T1000 (cell line): Measurements from ENCODE around the gene TBC1D26.
"Not testable (repeated sequence)": the region's sequence is repeated elsewhere in the genome, so short reads cannot be mapped to it uniquely, and the experiment has no call there.

Experiments used
- DNase-seq: peaks from one replicate; lab custom pipeline; 2025; ENCODE audit warnings: mixed read lengths; lab: John Stamatoyannopoulos, UW

TBC1D26 gene

DNA sequence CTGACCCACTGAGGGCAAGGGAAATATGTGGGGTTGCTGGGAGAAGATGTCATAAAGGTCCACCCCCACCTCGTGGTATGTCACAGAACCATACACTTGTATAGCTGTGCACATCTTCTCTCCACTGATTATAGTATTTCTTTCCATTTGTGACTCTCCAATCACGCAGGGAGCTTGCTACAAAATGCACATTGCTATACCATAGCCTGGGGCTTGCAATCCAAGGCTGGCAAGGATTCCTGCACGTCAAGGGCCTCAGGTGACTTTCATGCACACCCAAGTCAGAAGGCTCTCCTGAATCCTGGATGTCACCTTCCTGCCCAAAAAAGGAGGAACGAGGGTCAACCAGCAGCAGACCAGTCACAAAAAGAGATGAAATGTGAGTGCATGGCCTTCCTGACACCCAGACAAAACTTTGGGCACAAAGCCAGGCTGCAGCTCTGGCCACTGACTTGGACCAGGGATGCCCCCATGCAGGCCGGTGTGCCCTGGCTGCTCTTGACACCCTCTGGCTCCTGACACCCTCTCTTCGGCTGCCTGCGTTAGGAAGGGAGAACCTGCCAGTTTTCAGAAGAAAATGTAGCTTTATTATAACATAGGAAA lies 12.1 kb downstream of the TBC1D26 start:
- DNase-seq, result no peak

DNA sequence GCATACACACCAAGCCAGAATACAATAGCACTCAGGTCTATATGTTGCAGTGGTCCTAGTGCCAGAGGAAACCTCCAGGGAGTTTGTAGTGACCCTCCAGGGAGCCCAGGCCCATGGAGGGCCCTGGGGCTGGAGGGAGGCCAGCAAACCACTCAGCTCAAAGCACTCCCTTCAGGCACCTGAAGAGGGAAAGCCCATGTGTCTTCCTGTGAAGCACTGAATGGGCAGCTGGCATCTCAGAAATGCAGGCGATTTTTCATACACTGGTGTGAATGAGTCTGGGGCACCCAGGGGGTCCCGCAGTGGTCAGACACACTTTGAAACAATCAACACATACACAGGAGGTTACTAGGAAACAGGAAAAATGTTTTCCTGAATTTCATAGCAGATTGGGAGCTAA lies 12.8 kb downstream of the TBC1D26 start:
- DNase-seq, result no peak

DNA sequence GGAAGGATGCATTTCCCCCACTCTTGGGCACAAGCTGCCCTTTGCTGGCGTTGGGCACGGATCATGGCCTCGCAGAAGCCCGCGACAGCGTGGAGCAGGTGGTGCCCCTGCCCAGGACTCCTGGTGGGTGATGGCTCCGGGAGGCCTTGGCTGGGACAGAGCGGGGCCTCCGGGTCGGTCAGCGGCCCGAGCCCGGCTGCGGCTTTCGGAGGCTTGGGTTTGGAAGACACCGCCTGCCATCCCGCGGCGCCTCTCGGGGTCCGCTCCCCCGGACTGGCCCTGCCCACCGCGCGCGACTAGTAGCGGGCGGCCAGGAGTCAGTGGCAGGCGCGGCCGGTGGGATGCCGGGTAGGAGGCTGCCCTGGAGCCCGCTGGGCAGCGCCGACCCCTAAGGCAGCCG lies 17.3 kb downstream of the TBC1D26 start:
- not testable (repeated sequence) for DNase-seq

DNA sequence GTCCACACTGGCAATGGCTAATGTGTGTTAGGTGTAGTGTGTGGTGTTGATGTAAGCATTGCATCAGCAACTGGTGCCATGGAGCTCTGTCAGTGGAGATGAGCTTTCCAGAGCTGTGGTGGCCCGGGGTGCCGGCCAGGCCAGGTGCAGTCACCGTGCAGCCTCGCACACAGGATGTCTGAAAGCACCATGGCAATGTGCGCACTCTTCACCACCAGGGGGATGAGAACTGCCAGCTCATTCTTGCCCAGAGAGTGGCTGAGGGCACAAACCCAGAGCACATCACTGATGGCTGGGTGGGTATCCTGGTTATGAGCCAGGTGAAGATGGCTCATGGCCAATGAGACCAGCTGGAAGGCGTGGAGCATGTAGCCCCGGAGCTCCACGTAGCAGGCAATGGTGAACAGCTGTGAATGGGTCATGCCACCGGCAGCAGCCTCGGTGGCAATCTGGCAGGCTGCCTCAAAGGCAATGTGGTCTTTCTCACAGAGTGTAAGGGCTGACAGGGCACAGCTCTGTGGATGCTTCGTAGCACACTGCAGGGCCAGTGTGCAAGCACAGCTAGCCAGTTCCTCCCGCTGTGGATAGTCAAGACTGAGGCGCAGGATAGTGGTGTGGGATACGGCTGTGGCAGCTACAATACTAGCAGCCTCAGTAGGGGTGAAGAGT lies 36.9 kb downstream of the TBC1D26 start:
- DNase-seq, result not testable (repeated sequence)

DNA sequence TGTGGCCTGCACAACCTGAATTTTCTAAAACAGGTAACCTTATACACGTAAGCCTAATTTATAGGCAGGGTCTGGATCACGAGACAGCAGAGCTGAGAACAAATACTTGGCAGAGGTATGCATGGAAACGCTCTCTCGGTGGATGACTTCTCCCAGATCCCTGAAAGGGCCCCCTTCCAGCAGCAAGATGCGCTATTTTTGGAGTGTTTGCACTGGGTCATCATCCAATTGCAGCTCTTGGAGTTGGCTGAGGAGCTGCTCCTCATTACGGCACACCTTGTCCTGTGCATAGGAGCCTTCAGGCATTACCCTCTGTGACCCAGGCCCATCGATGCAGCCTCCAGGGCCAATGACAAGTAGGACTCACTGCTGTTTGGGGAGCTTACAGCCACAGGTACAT lies 38.6 kb downstream of the TBC1D26 start:
- DNase-seq, result not testable (repeated sequence)

DNA sequence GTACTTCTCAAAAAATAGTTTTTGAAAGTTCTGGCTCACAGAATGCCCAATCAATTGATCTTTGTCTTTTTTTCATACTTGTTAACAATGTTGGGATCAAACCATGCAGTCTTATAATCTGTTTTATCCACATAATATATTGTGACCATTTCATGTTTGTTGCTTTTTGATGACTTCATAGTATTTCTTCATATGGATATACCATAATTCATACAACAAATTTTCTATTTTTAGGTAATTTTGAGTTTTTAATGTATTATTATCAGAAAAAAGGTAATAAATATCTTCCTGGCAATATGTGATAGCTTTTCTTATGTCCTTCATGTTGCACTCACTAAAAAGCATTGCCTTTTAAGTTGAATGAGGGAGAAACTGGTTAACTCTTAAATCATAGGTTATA lies 44.8 kb downstream of the TBC1D26 start:
- no peak for DNase-seq

DNA sequence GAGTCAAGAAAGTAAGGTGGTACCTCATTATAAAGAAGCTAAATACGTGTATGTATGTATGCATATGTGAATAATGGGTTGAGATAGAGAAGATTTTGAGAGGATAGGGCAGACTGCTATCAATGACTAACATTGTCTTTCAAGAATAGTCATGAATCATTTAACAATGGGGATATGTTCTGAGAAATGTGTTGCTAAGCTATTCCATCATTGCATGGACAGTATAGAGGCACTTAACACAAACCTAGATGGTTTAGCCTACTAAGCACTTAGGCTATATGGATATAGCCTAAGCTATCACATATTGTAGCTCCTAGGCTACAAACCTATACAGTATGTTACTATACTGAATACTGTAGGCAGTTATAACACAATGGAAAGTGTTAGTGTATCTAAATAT lies 45.2 kb downstream of the TBC1D26 start:
- DNase-seq, result no peak

DNA sequence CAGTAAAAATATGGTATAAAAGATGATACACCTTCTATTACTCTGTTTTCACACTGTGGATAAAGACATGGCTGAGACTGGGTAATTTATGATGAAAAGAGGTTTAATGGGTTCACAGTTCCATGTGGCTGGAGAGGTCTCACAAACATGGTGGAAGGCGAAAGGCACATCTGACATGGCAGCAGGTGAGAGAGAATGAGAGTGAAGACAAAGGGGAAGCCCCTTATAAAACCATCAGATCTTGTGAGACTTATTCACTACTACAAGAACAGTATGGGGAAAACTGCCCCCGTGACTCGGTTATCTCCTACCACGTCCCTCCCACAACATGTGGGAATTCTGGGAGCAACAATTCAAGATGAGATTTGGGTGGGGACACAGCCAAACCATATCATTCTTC lies 45.6 kb downstream of the TBC1D26 start:
- no peak for DNase-seq

DNA sequence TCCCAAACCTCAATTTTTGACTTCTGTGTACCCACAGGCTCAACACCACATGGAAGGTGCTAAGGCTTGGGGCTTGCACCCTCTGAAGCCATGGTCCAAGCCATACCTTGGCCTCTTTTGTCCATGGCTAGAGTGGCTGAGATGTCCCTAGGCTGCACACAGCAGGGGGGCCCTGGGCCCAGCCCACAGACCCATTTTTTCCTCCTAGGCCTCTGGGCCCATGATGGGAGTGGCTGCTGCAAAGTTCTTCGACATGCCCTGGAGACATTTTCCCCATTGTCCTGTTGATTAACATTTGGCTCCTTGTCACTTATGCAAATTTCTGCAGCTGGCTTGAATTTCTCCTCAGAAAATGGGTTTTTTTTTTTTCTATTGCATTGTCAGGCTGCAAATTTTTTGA lies 47.0 kb downstream of the TBC1D26 start:
- no peak for DNase-seq

DNA sequence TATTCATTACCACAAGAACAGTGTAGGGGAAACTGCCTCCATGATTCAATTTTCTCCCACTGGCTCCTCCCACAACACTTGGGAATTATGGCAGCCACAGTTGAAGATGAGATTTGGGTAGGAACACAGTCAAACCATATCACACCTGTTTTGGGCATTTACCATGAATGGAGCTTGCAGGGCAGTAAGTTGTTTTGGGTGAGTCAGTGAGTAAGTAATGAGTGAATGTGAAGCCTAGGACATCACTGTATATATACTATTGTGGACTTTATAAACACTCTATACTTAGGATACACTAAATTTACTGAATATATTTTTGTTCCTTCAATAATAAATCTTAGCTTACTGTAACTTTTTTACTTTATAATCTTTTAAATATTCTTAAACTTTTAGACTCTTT lies 48.1 kb downstream of the TBC1D26 start:
- no peak for DNase-seq

DNA sequence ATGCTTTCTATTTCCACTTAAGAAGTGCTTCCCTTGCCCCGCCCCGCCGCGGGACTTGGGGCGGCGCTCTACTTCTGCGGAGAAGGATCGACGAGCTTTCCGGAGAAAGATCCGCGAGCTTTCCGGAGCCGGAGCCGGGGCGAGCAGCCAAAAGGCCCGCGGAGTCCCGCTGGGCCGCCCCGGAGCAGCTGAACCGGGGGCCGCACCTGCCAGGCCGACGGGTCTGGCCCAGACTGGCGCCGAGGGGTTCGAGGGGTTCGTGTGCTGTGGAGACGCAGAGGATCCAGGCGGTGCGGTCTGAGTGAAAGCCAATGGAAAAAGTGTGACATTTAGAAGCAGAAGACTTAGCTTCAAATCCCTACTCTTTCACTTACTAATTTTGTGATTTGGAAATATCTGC lies 50.8 kb downstream of the TBC1D26 start:
- no peak for DNase-seq

DNA sequence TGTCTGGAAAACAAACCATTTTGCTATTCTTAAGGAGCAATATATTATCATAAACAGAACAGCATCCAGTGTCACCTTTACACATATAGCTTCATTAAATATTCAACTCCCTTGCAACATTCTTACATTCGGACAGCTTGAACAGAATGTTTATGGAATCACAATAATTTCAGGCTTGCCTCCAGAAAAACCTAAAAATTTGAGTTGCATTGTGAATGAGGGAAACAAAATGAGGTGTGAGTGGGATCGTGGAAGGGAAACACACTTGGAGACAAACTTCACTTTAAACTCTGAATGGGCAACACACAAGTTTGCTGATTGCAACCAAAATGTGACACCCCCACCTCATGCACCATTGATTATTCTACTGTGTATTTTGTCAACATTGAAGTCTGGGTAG lies 51.4 kb downstream of the TBC1D26 start:
- no peak for DNase-seq

DNA sequence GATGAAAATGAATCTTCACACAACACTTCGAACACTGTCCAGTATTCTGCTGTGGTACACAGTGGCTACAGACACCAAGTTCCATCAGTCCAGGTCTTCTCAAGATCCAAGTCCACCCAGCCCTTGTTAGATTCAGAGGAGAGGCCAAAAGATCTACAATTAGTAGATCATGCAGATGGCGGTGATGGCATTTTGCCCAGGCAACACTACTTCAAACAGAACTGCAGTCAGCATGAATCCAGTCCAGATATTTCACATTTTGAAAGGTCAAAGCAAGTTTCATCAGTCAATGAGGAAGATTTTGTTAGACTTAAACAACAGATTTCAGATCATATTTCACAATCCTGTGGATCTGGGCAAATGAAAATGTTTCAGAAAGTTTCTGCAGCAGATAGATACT lies 52.3 kb downstream of the TBC1D26 start:
- DNase-seq, result not testable (repeated sequence)

DNA sequence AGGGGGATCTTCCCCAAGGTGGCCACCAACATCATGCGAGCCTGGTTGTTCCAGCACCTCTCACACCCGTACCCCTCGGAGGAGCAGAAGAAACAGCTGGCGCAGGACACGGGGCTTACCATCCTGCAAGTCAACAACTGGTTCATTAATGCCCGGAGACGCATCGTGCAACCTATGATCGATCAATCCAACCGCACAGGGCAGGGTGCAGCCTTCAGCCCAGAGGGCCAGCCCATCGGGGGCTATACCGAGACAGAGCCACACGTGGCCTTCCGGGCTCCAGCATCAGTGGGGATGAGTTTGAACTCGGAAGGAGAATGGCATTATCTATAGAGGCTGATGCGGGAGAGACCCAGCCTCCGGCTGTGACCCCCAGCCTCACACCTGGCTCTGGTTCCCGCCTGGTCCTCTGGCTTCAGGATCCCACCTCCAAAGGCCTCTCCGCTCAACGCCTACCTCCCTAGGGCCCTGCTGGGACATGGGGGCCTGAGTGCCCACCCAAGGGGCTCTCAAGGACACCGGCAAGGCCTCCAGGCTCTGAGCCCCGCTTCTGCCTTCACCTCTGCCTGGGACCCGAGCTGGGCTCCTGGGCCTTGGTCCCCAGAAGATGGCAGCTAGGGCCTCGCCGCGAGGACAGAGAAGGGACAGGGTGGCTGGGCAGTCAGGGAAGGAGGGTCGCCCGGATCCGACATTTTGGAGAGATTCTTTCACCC lies 55.4 kb downstream of the TBC1D26 start:
- DNase-seq, result not testable (repeated sequence)

DNA sequence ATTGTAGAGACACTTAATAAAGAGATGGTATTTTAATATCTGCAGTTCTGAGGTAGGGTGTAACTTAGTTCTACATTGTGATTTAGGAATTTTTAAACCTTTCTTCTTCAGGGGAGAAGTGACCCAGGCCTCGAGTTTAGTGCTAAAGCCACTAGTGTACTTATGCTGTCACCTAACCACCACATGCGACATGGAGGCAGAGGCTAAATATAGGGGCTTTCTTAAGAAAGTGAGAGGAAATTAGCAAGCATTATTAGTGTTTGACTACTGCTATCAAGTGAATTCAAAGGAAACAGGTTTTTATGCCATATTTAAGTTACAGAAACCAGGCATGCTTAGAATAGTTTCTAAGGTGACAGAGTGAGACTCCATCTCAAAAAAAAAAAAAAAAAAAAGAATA lies 56.3 kb downstream of the TBC1D26 start:
- not testable (repeated sequence) for DNase-seq
